Activated T-cell treated with anti-CD3 and anti-CD28 coated beads, Interleukin-2, amount 50 U/mL, for 72 hours (primary cell): ENCODE data around the gene OPCML. TPM values are rescaled to one million over a fixed set of nuclear protein-coding genes. Genes with fewer than 3 reads are reported as not detected.

Source experiments
- ATAC-seq, 2 donors: fragments of 150-1000 bp; cut with Tn5 transposase; replicated peaks in 1 of 2; 2 replicates each; pipeline ENCODE4 v1.10.0; 2021; ENCODE audit warnings: moderate library complexity in 2 of 2, mild to moderate bottlenecking in 1 of 2
- DNase-seq, 2 donors: peaks; one replicate each; pipeline ENCODE4 v3.0.0; 2021 to 2022; ENCODE audit warnings: mixed read lengths in 1 of 2
- H3K27ac Mint-ChIP-seq: one replicate; pipeline ENCODE4 v1.8.0; 2022; ENCODE audit warnings: mild to moderate bottlenecking, moderate library complexity, mixed read lengths
- H3K27me3 Mint-ChIP-seq: one replicate; pipeline ENCODE4 v1.8.0; 2022; ENCODE audit warnings: low read depth, mixed read lengths
- H3K36me3 Mint-ChIP-seq, 2 donors: one replicate each; pipeline ENCODE4 v1.8.0; 2022; ENCODE audit warnings: mixed read lengths in 2 of 2, mild to moderate bottlenecking in 1 of 2; ENCODE audit not compliant: insufficient read depth in 2 of 2
- H3K4me1 Mint-ChIP-seq: one replicate; pipeline ENCODE4 v1.8.0; 2022; ENCODE audit warnings: low read depth, mixed read lengths
- H3K4me3 Mint-ChIP-seq, 2 donors: one replicate each; pipeline ENCODE4 v1.8.0; 2022; ENCODE audit warnings: mild to moderate bottlenecking in 2 of 2, mixed read lengths in 2 of 2, moderate library complexity in 2 of 2
- H3K9me3 Mint-ChIP-seq, 2 donors: one replicate each; pipeline ENCODE4 v1.8.0; 2022; ENCODE audit warnings: mixed read lengths in 2 of 2
- total RNA-seq, 2 donors: library from RNA; stranded (reverse); gene quantifications; one replicate each; pipeline ENCODE4 v1.2.3, GENCODE V29; 2022

Gene OPCML
- total RNA-seq, 2 donors from 2014 or later, result not detected

DNA sequence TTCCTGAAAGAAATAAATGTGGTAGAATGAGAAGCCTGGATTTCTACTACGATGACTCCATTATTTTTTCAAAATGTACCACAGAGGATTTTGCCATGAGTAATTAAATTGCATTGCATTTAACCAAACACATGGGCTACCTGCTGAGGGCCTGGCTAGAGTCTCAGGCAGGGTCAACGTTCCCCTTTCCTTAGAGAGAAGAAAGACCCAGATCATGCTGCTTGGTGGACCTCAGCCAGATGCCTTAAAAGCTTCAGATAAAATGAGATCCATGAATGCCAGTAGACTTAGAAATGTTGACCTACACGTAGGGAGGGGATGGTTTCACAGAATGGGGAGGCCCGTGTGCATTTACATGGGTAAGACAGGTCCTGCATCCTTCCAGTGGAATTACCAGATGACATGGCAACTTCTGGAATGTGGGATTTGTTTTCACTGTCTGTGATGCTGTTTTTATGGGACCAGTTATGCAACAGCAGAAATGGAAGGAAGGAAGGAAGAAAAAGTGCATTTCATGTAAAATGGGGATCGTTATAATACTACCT is 1092.5 kb downstream of the OPCML start:
- no peak for ATAC-seq
- Mint-ChIP-seq H3K9me3 (peaks cover 1 to 5% of the 10 kb centered on the region in 2 donors), H3K27me3 (no peaks in the 10 kb centered on the region)

DNA sequence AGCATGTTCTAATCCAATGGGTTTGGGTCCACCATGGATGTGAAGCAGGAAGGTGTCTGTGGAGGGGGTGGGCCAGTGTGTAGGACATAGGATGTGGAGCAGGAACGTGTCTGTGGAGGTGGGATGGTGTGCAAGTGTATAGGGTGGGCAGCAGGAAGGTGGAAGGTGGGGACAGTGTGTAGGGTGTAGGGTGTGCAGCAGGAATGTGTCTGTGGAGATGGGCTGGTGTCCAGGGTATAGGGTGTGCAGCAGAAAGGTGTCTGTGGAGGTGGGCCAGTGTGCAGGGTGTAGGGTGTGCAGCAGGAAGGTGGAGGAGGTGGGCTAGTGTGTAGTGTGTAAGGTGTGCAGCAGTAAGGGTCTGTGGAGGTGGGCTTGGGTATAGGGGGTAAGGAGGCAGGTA is 1093.9 kb downstream of the OPCML start:
- H3K36me3 Mint-ChIP-seq, result no peaks in the 10 kb centered on the region
- peaks cover 1 to 5% of the 10 kb centered on the region in 2 donors for H3K9me3 Mint-ChIP-seq
- H3K27me3 Mint-ChIP-seq, result no peaks in the 10 kb centered on the region
- DNase-seq (no peak), ATAC-seq (no peak)
- no peaks in the 10 kb centered on the region for H3K4me1 Mint-ChIP-seq
- no peak overlapping the region for H3K4me3 Mint-ChIP-seq
- no peak overlapping the region for H3K27ac Mint-ChIP-seq

More for the DNA sequence above, 1092.5 kb downstream of the OPCML start:
- Mint-ChIP-seq H3K4me3 (no peak overlapping the region), H3K27ac (no peak overlapping the region), H3K4me1 (no peaks in the 10 kb centered on the region), H3K36me3 (no peaks in the 10 kb centered on the region)
- DNase-seq, result no peak

DNA sequence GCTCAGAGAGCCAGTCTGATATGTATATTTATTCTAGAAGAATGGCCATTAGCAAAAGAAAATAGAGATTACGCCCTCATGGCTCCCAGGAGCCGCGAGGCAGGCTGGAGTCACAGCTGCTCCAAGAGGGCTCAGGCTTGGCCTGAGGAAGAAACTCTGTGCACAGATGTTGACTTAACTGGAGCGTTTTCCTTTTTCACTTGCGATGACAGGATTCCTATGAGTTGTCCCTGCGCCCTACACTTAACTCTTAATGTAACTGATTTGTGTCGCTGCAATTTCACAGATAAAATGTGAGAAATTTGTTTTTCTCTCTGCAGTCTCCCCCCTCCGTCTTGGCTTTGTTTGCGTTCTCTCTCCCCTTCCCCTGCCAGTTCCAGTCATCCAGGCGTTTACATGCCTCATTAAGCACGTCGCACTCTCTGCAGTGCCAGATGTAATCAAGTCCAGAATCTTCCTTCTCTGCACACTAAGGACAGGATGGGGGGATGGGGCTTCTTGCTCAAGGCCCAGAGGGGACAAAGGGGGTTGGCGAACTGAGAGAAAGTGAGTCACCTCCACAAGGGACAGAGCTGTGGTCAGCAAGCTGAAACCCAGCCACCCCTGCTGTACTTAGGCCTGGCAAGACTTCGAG is 1101.8 kb downstream of the OPCML start:
- H3K36me3 Mint-ChIP-seq, result no peaks in the 10 kb centered on the region
- no peaks in the 10 kb centered on the region for H3K4me1 Mint-ChIP-seq
- no peak for ATAC-seq
- DNase-seq, result no peak
- peaks cover 0 to 5% of the 10 kb centered on the region in 2 donors for H3K9me3 Mint-ChIP-seq
- H3K27me3 Mint-ChIP-seq, result no peaks in the 10 kb centered on the region
- H3K27ac Mint-ChIP-seq, result no peak overlapping the region
- H3K4me3 Mint-ChIP-seq, result no peak overlapping the region

DNA sequence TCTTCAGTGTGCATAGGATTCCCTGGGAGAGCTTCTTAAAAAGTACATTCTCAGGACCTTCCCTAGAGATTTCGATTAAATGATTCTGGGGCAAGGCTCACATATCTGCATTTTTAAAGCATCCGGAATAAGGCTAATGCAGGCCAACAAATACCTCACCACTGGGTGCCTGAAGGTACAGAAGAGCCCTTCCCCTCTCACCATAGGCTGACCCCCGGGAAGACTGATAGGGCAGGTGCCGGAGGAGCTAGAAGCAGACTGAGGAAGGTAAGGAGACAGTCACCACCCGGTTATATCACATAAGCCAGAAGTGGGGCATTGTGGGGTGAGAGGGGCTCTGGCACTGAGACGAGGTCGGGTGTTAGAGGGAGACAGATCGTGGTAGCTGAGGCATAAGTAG is 1102.6 kb downstream of the OPCML start:
- H3K27ac Mint-ChIP-seq, result no peak overlapping the region
- H3K9me3 Mint-ChIP-seq, result peaks cover 1 to 6% of the 10 kb centered on the region in 2 donors
- no peak overlapping the region for H3K4me3 Mint-ChIP-seq
- DNase-seq, result no peak
- H3K4me1 Mint-ChIP-seq, result no peaks in the 10 kb centered on the region
- no peaks in the 10 kb centered on the region for H3K27me3 Mint-ChIP-seq
- ATAC-seq, result no peak
- H3K36me3 Mint-ChIP-seq, result no peaks in the 10 kb centered on the region

DNA sequence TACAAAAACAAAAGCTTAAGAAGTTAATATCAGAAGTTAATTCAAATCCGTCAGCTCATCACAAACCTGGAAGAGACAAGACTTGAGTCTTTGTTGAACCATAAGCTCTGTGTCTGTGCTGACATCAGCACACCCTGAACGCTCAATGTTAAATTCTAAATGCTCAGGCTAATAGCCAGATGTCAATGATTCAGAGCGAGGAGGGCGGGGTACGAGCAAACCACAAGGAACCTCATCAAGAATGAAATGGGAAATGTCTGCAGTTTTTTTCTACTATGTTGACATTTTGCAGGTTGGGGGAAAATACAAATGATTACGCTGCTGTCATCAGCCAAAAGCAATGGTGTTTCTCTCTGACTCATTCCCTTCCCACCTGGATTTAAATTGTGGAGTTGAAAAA is 1104.7 kb downstream of the OPCML start:
- Mint-ChIP-seq H3K4me1 (no peaks in the 10 kb centered on the region), H3K27me3 (no peaks in the 10 kb centered on the region), H3K4me3 (no peak overlapping the region), H3K36me3 (no peaks in the 10 kb centered on the region), H3K27ac (no peak overlapping the region), H3K9me3 (peaks cover 2 to 4% of the 10 kb centered on the region in 2 donors)
- no peak for DNase-seq
- no peak for ATAC-seq

DNA sequence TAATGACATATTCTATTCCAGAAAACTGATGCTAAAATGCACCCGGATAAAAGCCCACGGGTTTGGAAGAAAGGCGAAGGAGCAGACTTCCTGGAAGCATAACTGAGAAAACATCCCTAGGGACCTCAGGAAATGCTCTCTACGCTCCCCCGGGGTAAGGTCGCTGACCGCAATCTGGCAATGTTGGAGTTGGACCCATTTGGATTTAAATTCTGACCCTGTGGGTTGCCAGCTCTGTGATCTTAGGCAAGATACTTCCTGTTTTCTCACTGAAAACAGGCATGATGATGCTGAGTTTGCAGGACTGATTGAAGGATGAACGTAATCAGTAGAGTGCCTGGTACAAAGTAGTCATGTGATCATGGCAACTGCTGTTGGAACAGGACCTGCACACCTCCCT is 1107.9 kb downstream of the OPCML start:
- Mint-ChIP-seq H3K4me3 (no peak overlapping the region), H3K36me3 (no peaks in the 10 kb centered on the region), H3K27me3 (no peaks in the 10 kb centered on the region), H3K4me1 (no peaks in the 10 kb centered on the region), H3K9me3 (peaks cover 2 to 4% of the 10 kb centered on the region in 2 donors), H3K27ac (no peak overlapping the region)
- DNase-seq, result no peak
- no peak for ATAC-seq

DNA sequence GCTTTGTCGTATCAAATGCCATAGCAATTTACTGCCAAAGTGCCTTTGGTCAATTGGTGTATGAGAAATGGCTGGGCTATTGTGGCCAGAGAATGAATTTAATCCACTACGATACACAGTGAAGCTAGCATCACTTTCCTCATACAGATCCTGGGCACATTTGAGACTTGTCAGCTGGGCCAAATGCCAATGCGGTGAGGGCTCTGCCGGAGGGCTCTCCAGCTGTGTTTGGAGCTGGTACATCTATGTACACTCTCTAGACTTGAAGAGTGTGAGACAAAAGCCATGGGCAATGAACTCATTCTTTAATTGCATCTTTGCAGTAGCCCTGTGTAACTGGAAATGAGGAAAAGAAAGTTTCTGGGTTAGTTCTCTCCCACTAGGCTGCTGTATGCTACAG is 1109.0 kb downstream of the OPCML start:
- Mint-ChIP-seq H3K27ac (no peak overlapping the region), H3K36me3 (no peaks in the 10 kb centered on the region), H3K4me3 (no peak overlapping the region), H3K27me3 (no peaks in the 10 kb centered on the region), H3K9me3 (peaks cover 4 to 8% of the 10 kb centered on the region in 2 donors), H3K4me1 (no peaks in the 10 kb centered on the region)
- no peak for DNase-seq
- ATAC-seq, result no peak

DNA sequence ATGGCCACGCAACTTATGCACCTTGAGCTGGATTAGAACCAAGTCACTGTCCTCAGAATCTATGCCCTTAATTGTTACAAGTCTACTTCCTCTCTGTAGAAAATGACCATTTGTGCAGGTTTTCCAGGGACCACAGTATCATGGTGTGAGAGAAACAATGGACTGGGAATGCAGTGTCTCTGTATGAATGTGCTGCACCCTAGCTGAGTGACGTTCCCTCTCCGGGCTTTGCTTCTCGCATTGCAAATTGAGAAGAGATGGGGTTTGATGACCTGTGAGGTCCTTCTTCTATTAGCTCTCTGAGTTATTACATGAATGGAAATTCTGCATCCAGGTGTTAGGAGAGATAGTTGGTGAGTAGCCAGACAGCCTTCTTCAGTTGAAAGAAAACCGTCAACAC is 1109.6 kb downstream of the OPCML start:
- H3K27ac Mint-ChIP-seq, result no peak overlapping the region
- H3K4me3 Mint-ChIP-seq, result no peak overlapping the region
- ATAC-seq (no peak), DNase-seq (no peak)
- H3K9me3 Mint-ChIP-seq, result peaks cover 4 to 8% of the 10 kb centered on the region in 2 donors
- H3K27me3 Mint-ChIP-seq, result no peaks in the 10 kb centered on the region
- H3K4me1 Mint-ChIP-seq, result no peaks in the 10 kb centered on the region
- H3K36me3 Mint-ChIP-seq, result no peaks in the 10 kb centered on the region

DNA sequence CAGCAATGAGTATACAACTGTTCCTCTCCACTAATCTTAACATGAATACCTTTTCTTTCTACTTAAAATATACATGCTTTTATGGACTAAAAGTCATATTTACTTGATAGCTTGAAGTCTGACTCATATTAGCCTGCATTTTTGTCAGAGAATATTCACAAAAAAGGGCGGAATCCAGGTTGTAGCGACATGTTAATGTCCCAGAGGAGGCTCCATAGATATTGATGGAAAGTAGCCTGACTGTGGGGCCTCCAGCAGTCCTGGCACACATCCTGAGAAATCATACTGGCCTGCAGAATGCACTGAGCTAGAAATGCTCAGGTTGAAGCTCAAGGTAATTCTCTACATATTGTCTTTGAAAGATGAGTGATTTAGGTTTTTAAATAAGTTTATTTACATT is 1110.7 kb downstream of the OPCML start:
- Mint-ChIP-seq H3K4me1 (no peaks in the 10 kb centered on the region), H3K27me3 (no peaks in the 10 kb centered on the region), H3K36me3 (no peaks in the 10 kb centered on the region), H3K9me3 (peaks cover 4 to 5% of the 10 kb centered on the region in 2 donors), H3K27ac (no peak overlapping the region), H3K4me3 (no peak overlapping the region)
- no peak for ATAC-seq
- DNase-seq, result no peak

DNA sequence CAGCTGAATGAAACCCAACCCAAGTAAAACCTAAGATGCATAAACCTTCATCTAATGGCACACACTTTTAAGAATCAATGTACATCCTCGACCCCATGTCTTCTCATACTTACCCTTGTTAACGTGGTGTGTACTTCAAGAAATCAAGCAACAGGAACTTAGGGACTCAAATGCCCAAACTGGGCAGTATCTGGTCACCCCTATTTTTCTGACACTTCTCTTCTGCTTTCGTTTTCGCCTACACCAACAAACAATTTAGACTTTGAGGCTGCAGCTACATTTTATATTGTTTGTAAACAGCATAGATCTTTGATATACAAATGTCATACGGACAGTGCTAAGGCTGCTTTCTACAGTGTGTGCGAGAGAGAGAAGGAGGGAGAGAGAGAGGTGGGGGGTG is 1117.8 kb downstream of the OPCML start:
- DNase-seq, result no peak
- no peak for ATAC-seq
- Mint-ChIP-seq H3K27me3 (no peaks in the 10 kb centered on the region), H3K27ac (no peak overlapping the region), H3K9me3 (peaks cover 5 to 6% of the 10 kb centered on the region in 2 donors), H3K4me3 (no peak overlapping the region), H3K36me3 (no peaks in the 10 kb centered on the region), H3K4me1 (no peaks in the 10 kb centered on the region)

DNA sequence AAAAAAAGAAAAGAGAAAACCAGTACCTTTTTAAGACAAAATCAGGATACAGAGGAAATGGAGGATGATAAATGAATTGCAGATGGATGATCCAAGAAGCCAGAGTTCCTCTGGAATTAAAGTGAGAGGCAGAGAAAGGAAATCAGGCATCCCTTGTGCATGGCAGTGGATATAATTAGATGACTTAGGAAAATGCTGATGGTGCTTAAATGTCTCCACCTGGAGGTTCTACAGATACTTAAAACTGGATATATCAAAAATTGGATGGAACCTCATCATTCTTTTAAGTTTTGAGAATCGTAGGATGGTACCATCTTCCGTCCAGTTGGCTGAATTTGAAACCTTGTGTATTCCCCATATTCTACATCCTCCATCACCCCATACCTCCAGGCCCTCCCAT is 1121.9 kb downstream of the OPCML start:
- Mint-ChIP-seq H3K9me3 (peaks cover 7% of the 10 kb centered on the region in 2 donors), H3K27ac (no peak overlapping the region), H3K27me3 (no peaks in the 10 kb centered on the region), H3K36me3 (no peaks in the 10 kb centered on the region), H3K4me1 (no peaks in the 10 kb centered on the region), H3K4me3 (no peak overlapping the region)
- DNase-seq, result no peak
- no peak for ATAC-seq

DNA sequence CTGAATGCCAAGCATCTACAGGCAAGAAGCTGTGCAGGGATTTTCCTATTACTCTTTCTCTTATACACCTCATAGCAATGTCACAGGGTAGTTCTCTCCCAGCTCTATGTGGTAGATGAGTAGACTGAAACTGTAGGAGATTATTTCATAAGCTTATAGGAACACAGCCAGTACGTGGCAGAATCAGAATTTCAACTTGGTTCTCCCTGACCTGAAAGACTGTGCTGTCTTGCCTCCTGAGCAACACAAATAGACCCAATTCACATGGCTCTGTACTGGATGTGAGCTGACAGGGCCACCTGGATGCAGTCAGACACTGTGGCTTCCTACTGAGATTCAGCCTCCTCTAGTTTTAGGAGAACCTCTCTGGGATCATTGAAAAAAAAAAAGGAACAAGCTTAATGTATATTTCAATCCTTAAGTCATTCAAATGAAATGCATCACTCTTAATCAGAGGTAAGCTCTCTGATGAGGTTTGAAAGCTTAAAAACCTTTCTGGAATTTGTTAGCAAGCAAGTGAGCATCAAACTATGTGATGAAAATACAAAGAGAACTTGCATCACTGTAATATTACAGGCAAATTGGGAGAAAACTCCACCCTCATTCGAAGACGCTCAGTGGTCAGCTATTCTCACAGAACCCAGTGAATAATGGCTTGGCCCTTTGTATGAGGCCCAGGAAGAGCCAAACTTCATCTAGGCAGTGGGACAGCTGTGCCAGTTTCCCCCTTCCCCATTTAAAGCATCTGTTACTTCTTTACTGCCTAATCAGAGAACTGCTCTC is 1122.5 kb downstream of the OPCML start:
- Mint-ChIP-seq H3K9me3 (peaks cover 7% of the 10 kb centered on the region in 2 donors), H3K4me1 (no peaks in the 10 kb centered on the region), H3K4me3 (no peak overlapping the region), H3K27me3 (no peaks in the 10 kb centered on the region), H3K36me3 (no peaks in the 10 kb centered on the region), H3K27ac (no peak overlapping the region)
- DNase-seq (no peak), ATAC-seq (no peak)

DNA sequence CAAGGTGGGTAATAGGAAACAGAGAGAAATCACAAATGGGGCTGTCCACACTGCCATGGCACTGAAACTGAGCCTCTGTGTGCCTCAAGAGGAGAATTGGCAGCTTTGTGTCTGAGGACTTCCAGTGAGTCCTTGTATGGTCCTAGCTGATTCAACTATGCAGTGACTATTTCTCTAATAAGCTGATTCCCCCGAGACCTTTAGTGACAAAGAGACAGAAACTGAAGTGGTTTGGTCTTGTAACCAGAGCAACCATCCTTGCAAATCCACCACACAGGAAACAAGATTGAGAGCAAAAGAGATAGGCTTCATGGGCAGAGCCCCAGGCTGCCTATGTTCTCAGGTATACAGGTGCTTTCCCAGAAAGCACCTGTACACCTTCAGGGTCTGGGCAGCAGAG is 1123.4 kb downstream of the OPCML start:
- DNase-seq (no peak), ATAC-seq (no peak)
- H3K9me3 Mint-ChIP-seq, result peaks cover 7% of the 10 kb centered on the region in 2 donors
- no peaks in the 10 kb centered on the region for H3K4me1 Mint-ChIP-seq
- H3K27ac Mint-ChIP-seq, result no peak overlapping the region
- H3K27me3 Mint-ChIP-seq, result no peaks in the 10 kb centered on the region
- H3K4me3 Mint-ChIP-seq, result no peak overlapping the region
- H3K36me3 Mint-ChIP-seq, result no peaks in the 10 kb centered on the region
